Right renal pelvis (tissue), 4 donors: ENCODE data around the gene COL15A1. TPM values are rescaled to one million over a fixed set of nuclear protein-coding genes. Genes with fewer than 3 reads are reported as not detected.
"Not testable (repeated sequence)": the region's sequence is repeated elsewhere in the genome, so short reads cannot be mapped to it uniquely, and the experiment has no call there.

Experiments
- DNase-seq, 4 donors: peaks; one replicate each; pipeline ENCODE4 v3.0.0-alpha.2; 2013; ENCODE audit warnings: low read depth in 4 of 4, low spot score in 3 of 4, missing footprints in 1 of 4
- polyA plus RNA-seq, 4 donors: library from polyadenylated mRNA; unstranded; fragments of 120-200 nt; gene quantifications; one replicate each; pipeline ENCODE4 v1.2.1, GENCODE V29; 2013; ENCODE audit not compliant: insufficient read length in 4 of 4

Gene COL15A1
- polyA plus RNA-seq, 4 donors, result 30.1 to 36.2 (median 35.0) TPM

DNA sequence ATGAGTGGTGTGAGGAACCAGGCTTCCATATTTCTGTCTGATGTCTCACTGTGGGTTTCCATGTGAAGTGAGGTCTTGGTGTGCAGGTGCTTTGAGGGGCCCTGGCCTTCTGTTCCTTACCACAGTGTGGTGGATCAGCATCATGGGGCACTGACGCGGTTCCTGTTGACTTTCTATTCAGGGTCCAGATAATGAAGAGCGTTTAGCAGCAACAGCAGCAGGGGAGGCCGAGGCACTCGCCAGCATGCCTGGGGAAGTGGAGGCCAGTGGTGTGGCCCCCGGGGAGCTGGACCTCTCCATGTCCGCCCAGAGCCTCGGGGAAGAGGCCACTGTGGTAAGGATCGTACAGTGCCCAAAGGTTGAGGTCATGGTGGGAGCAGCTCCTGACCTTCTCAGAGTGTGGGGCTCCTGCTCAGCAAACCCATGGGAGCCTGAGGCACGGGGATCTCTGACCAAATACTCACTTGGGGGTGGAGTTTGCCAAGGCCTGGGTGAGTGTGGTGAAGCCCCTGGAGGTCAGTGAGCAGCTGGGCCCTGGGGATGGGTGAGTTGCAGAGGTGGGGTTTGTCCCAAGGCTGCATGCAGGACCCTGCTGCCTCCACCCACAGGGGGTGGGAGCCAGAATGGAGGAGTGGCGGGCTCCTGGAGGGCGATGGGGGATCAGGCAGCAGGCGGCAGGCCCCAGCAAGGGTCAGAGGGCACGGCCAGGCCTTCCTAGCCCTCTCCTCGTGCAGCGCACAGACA, 61.2 kb downstream of the COL15A1 start:
- no peak for DNase-seq

DNA sequence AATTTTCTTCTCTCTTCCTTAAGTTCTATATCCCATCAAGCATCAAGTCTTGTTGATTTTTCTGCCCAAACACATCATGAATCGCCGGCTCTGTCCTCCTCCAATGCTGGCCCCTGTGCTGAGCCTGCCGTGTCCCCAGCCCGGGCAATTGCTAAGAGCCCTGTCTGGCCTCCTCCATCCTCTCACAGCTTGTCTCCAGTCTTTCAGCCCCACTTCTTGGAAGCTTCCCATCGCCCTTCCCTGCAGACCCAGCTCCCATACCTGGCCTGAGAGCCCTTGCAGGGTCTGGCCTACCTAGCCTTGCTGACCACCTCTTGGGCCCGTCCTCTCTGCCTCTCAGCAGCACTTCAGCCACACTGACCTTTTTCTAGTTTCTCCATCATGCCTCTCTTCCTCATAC, 61.9 kb downstream of the COL15A1 start:
- DNase-seq, result no peak

DNA sequence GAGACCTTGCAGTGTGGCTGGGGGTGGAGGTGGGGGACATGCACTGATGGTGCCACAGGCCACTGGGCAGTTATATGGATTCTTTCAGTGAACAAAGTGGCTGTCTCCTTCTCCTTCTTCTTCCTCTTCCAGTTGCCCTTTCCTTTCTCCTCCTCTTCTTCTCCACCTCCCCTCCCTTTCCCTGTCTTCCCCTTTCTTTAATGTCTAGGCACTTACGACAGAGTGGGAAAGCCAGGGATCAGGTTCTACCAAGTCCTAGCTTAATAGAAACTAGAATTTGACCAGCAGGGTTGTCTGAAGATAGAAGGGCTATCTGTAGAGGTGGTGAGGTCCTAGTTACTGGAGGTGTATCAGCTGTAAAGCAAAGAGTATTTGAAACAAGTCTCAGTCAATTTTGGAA, 62.8 kb downstream of the COL15A1 start:
- no peak for DNase-seq

DNA sequence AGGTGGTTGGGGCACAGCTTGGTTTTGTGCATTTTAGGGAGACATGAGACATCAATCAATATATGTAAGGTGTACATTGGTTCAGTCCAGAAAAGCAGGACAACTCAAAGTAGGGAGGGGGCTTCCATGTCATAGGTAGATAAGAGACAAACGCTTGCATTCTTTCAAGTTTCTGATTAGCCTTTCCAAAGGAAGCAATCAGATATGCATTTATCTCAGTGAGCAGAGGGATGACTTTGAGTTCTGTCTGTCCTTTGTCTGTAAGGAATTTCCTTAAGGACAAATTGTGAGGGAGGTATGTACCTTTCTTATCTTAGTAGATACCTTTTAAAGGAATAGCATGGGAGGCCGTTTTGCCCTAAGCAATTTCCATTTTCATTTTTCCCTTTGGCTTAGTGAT, 63.3 kb downstream of the COL15A1 start:
- no peak for DNase-seq

DNA sequence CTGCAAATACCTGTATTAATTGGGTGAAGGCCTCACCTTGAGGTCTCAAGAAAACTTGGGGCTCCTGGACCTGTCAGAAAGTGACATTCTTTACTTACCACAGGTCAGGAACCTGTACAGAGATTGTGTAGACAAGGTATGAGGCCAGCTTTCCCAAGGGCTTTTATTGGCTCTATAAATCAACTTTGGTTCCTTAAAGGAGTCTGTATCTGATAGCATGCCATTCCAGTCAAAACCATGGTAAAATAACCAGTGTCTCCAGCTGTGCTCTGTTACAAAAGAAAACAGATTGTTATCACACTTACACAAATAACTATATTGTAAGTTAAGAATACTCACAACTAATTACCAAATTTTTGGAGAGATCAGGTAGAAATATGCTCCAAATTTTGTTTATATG, 64.5 kb downstream of the COL15A1 start:
- DNase-seq, result no peak

GRCh38 chr9:99010393-99010792, 66.7 kb downstream of the COL15A1 start:
- not testable (repeated sequence) for DNase-seq

- DNase-seq, result no peak
These were observed 67.5 kb downstream of the COL15A1 start for GRCh38 chr9:99011161-99011709.

- no peak for DNase-seq
These were observed 69.3 kb downstream of the COL15A1 start for GRCh38 chr9:99012957-99013512.

DNA sequence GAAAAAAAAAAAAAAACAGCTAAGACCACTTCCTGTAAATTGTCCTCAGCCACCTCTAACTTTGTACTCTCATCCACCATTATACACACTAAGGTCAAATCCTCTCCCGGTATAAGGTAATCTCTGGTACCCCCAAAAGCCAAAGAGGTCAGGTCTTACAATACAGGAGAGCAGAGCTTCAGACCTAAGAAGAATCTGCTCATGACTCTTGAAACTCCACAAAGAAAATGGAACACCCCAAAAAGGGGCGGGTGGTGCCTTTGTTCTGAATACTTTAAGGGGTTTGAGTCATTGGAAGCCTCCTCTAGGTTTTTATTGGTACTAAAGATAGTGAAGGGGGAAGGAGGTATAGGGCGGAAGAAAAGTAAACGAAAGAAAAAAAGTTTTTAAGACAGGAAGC, 69.8 kb downstream of the COL15A1 start:
- no peak for DNase-seq

DNA sequence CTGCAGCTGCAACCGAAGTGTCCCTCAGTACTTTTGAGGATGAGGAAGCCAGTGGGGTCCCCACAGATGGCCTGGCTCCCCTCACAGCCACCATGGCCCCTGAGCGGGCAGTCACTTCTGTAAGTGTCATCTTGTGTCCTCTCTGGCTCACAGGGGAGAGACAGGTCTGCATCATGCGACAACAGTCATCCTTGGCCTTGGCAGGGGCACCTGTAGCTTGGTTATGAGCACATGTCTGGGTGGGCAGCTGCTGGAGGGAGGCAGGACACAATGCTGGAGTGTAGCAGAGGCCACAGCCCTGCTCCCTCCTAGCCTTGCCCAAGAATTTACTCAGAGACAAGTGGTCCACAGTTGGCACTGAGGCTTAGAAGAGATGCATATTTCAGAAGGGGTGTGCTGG, 71.7 kb downstream of the COL15A1 start:
- DNase-seq, result no peak

GRCh38 chr9:99015890-99016289, 72.2 kb downstream of the COL15A1 start:
- DNase-seq, result no peak

DNA sequence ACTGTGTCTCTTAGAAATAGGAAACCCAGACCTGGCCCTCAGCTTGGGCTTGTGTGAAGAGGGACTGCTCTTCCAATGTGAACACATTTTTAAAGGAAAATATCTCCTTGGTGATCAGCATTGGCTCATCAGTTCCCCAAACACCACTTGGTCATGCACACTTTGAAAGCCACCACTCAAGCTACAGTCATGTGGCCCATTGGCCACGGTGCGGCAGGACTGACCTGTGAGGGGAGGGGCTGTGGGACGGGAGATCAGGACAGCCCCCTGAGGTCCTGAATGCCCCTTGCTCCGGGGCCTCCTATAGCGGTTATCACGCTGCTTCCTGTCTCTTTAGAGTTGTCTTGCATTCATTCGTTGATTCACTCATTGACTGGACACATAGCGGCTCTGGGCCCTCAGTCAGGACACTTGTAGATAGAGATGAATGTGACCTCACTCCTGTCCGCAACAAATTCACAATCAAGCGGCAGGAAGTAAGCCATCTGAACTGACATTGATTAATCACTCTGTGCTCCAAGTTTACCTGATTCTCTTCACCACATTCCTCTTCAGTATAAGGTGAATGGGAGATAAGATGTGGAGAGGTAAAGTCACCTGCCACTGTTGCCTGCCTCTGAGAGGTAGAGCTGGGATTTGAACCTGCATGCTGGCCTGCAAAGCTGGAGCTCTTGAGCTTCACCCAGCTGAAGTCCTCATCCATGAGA, 73.1 kb downstream of the COL15A1 start:
- no peak for DNase-seq

DNA sequence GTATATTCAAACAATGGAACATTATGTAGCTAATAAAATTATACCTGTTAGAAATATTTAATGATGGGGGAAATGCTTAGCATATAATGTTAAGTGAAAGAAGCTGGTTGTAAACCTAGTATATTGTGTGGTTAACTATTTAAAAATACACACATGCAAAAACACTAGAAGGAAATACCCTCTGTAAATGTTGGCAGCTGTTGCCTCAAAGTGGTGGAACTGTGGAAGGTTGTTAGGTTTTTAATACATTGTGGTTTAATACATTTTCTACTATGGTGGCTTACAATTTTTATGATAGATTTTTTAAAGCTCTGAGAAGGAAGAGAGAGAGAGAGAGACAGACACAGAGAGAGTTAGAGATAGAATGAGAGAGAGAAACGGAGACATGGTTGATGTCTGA, 74.9 kb downstream of the COL15A1 start:
- no peak for DNase-seq

DNA sequence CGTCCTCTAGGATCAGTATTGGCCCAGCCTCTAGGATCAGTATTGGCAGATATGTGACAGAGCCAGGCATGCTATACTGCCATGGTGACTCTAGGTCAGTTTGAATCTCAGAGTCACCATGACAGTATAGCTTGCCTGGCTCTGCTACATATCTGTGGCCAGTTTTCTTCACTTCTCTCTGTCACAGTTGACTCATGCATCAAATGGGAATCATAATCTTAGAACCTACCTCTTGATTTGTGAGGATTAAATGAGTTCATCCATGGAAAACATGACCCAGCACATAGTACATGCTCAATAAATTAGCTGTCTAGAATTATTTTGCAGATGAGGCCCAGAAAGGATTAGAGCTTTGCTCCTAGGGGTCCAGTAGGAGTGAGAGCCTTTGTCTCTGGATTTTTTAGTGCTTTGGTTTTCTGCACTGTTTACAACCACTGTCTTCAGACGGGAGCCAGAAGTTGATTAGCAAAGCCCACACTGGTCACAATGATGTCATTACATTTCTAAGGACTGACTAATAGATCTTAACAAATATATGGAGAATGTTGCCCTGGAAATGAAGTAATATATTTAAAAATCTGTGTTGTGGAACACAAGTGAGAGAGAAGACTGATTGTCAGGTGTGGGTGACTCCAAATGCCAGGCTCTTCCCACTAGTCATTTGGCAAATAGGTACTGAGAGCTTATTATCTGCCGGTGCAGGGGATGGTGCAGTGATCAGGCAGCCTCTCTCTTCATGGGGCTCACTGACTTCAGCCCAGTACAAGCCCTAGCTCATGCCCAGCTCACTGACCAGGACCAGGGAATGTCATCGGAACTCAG, 76.0 kb downstream of the COL15A1 start:
- no peak for DNase-seq

GRCh38 chr9:99020786-99021436, 77.2 kb downstream of the COL15A1 start:
- no peak for DNase-seq

- no peak for DNase-seq
These were observed 77.8 kb downstream of the COL15A1 start for GRCh38 chr9:99021512-99021911.

GRCh38 chr9:99023231-99023630, 79.5 kb downstream of the COL15A1 start:
- DNase-seq, result no peak

DNA sequence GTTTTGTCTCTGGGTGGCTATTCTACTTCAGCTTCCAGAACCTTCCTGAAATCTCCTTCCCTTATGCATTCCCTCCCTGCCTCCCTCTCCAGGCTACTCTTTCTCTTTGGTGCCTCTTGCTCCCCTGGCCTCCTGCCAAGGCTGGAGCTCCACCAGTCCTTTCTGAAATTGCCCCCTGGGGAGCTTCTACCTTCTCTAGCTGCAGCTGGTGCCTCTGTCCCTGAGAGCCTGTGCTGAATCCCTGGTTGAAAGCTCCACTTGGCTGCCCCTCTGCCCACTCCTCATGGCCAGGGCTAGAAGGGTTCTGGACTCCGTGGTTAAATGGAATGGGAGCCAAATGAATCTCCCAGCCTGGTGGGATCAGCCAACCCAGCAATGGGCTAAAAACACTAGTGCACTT, 80.1 kb downstream of the COL15A1 start:
- no peak for DNase-seq

DNA sequence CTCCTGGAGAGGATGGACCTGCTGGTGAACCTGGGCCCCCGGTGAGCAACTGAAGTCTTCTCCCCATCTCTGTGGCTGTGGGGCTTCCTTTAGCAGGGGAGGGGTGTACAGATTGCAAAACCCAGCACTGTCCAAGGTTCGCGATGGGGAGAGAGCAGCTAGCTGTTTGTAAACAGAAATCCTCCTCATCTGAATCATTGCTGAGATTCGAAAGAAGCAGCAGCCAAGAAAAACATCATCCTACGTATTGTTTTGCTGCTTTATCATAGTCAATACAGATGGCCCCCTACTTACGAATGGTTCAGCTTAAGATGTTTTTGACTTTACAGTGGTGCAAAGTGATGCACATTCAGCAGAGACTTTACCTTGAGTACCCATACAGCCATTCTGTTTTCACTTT, 81.3 kb downstream of the COL15A1 start:
- no peak for DNase-seq

DNA sequence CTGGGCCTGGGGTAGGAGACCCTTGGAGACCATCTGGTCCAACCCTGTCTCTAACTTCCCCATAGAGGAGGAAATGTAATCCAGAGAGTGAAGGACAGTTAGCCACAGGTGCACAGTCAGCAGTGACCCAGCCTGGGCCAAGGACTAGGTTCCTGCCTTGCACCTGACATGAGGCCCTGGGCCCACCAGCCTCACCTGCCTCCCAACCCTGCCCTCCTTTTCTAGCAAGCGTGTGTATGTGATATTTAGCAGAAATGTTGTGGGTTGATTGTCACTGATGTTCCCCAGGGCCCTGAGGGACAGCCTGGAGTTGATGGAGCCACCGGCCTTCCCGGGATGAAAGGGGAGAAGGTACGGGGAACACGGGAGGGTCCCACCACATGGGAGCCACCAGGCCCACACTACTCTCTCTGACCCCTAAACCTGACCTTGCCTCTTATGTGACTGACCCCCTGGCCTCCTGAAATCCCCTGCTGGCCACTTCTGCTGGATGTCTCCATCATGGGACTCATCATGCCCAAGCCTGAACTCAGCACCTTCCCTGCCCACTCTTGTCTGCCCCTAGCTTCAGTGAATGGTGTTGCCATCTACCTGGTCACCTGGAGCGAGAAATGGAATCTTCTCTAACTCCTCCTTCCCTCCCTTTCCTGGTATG, 82.0 kb downstream of the COL15A1 start:
- no peak for DNase-seq
